Mucosa of rectum (tissue), 2 donors: ENCODE data around the gene GOLGA8O.
"Not testable (repeated sequence)": the region's sequence is repeated elsewhere in the genome, so short reads cannot be mapped to it uniquely, and the experiment has no call there.

Experiments used
- H3K27ac ChIP-seq, 2 donors: one replicate each; pipeline ENCODE4 v1.7.0; 2013; ENCODE audit warnings: inconsistent platforms in 2 of 2, low read depth in 2 of 2, low read length in 2 of 2
- H3K27me3 ChIP-seq, 2 donors: one replicate each; pipeline ENCODE4 v1.7.0; 2013; ENCODE audit warnings: low read length in 2 of 2; ENCODE audit not compliant: control insufficient read depth in 2 of 2, insufficient read depth in 2 of 2
- H3K36me3 ChIP-seq, 2 donors: one replicate each; pipeline ENCODE4 v1.7.0; 2013; ENCODE audit warnings: low read length in 2 of 2; ENCODE audit not compliant: control insufficient read depth in 2 of 2, insufficient read depth in 2 of 2
- H3K4me1 ChIP-seq, 2 donors: one replicate each; pipeline ENCODE4 v1.7.0; 2013; ENCODE audit warnings: low read length in 2 of 2, mild to moderate bottlenecking in 1 of 2; ENCODE audit not compliant: control insufficient read depth in 2 of 2, insufficient read depth in 2 of 2
- H3K4me3 ChIP-seq, 2 donors: one replicate each; pipeline ENCODE4 v1.7.0; 2013; ENCODE audit warnings: low read length in 2 of 2
- H3K9ac ChIP-seq, 2 donors: one replicate each; pipeline ENCODE4 v1.7.0; 2013; ENCODE audit warnings: low read length in 2 of 2, low read depth in 1 of 2, mild to moderate bottlenecking in 1 of 2
- H3K9me3 ChIP-seq, 2 donors: one replicate each; pipeline ENCODE4 v1.7.0; 2013; ENCODE audit warnings: low read length in 2 of 2; ENCODE audit not compliant: control insufficient read depth in 2 of 2
- donor health status: healthy.
- donor health status: Normal muscosa, but diverticular disease.

The GOLGA8O gene

GRCh38 chr15:32427635-32428034, 27.8 kb downstream of the GOLGA8O start:
- H3K4me3 ChIP-seq, H3K36me3 ChIP-seq, H3K4me1 ChIP-seq, H3K27me3 ChIP-seq, H3K9ac ChIP-seq, H3K27ac ChIP-seq, H3K9me3 ChIP-seq: not testable (repeated sequence)

- H3K9me3 ChIP-seq, H3K27ac ChIP-seq, H3K36me3 ChIP-seq, H3K4me3 ChIP-seq, H3K9ac ChIP-seq, H3K4me1 ChIP-seq, H3K27me3 ChIP-seq: not testable (repeated sequence)
These were observed 28.9 kb downstream of the GOLGA8O start for GRCh38 chr15:32426511-32426910.

- H3K27me3 ChIP-seq, H3K27ac ChIP-seq, H3K9ac ChIP-seq, H3K36me3 ChIP-seq, H3K4me3 ChIP-seq, H3K4me1 ChIP-seq, H3K9me3 ChIP-seq: not testable (repeated sequence)
These were observed 47.5 kb downstream of the GOLGA8O start for GRCh38 chr15:32407903-32408302.

- not testable (repeated sequence) for H3K4me1 ChIP-seq, H3K9ac ChIP-seq, H3K27ac ChIP-seq, H3K4me3 ChIP-seq, H3K36me3 ChIP-seq, H3K9me3 ChIP-seq, H3K27me3 ChIP-seq
These were observed 52.2 kb downstream of the GOLGA8O start, which contains the start of gene GOLGA8K for GRCh38 chr15:32403192-32403591. Gene GOLGA8K, minus strand, starts transcription at chr15:32403292. Its CDS starts 98 bp downstream, at chr15:32403194.

GRCh38 chr15:32396522-32396921, 58.9 kb downstream of the GOLGA8O start:
- not testable (repeated sequence) for H3K9me3 ChIP-seq, H3K36me3 ChIP-seq, H3K9ac ChIP-seq, H3K27me3 ChIP-seq, H3K4me1 ChIP-seq, H3K4me3 ChIP-seq, H3K27ac ChIP-seq
